OCI-LY7 (cell line): ENCODE results near the gene CFAP97D2. TPM values are rescaled to one million over a fixed set of nuclear protein-coding genes. Genes with fewer than 3 reads are reported as not detected.

Source experiments
- BruUV-seq: library from RNA; stranded (reverse); fragments of 400-500 nt; replicated peaks from 2 replicates; lab custom pipeline; 2021; lab: Mats Ljungman, UMichigan
- CTCF ChIA-PET: fragments of 300-600 bp; sonication (Branson Sonifier 250); formaldehyde crosslinking; loops from one replicate; lab custom pipeline; 2022; ENCODE audit warnings: antibody characterized with exemption; ENCODE audit not compliant: unreplicated experiment; lab: Charles Lee
- POLR2A ChIA-PET: fragments of 300-600 bp; sonication (Branson Sonifier 250); formaldehyde crosslinking; loops from one replicate; lab custom pipeline; 2022; ENCODE audit warnings: antibody characterized with exemption; lab: Charles Lee
- DNase-seq: peaks from one replicate; pipeline ENCODE4 v3.0.0-alpha.2; 2015; ENCODE audit warnings: low spot score
- H2AFZ ChIP-seq: fragments of 200-600 bp; sonication (generic), shearing (Covaris generic); 2 replicates; pipeline ENCODE4 v1.6.1; 2014; ENCODE audit warnings: mild to moderate bottlenecking, antibody characterized with exemption, low read length, moderate library complexity
- H3K27ac ChIP-seq: fragments of 200-600 bp; sonication (generic); 2 replicates; pipeline ENCODE4 v1.5.1; 2014; ENCODE audit warnings: mixed run types, low read depth, mild to moderate bottlenecking, moderate library complexity, low read length, inconsistent platforms; ENCODE audit not compliant: poor library complexity, severe bottlenecking
- H3K36me3 ChIP-seq: fragments of 200-600 bp; sonication (generic); 2 replicates; pipeline ENCODE4 v1.6.1; 2014; ENCODE audit warnings: mild to moderate bottlenecking, antibody characterized with exemption, low read length, moderate library complexity, mixed read lengths; ENCODE audit not compliant: insufficient read depth
- H3K4me1 ChIP-seq: fragments of 200-600 bp; sonication (generic); 2 replicates; pipeline ENCODE4 v1.5.1; 2014; ENCODE audit warnings: mild to moderate bottlenecking, low read length; ENCODE audit not compliant: insufficient read depth, poor library complexity, severe bottlenecking
- H3K4me2 ChIP-seq: fragments of 200-600 bp; sonication (generic); 2 replicates; pipeline ENCODE4 v1.6.1; 2014; ENCODE audit warnings: mild to moderate bottlenecking, low read length
- H3K4me3 ChIP-seq: fragments of 200-600 bp; sonication (generic); 2 replicates; pipeline ENCODE4 v1.5.1; 2014; ENCODE audit warnings: mild to moderate bottlenecking, low read depth, low read length; ENCODE audit not compliant: poor library complexity, severe bottlenecking
- H3K79me2 ChIP-seq: fragments of 200-600 bp; sonication (generic); 2 replicates; pipeline ENCODE4 v1.6.1; 2016; ENCODE audit warnings: low read depth, mild to moderate bottlenecking, low read length, moderate library complexity, mixed read lengths; ENCODE audit not compliant: insufficient read depth
- H3K9me2 ChIP-seq: fragments of 200-600 bp; sonication (generic); 2 replicates; pipeline ENCODE4 v1.6.1; 2016; ENCODE audit warnings: mild to moderate bottlenecking, low read length, mixed read lengths; ENCODE audit not compliant: insufficient read depth
- H3K9me3 ChIP-seq: fragments of 200-600 bp; sonication (generic); 2 replicates; pipeline ENCODE4 v1.6.1; 2014; ENCODE audit warnings: mild to moderate bottlenecking, mixed run types, low read length, mixed read lengths
- H4K20me1 ChIP-seq: fragments of 200-600 bp; sonication (generic); 2 replicates; pipeline ENCODE4 v1.6.1; 2014; ENCODE audit warnings: mild to moderate bottlenecking, antibody characterized with exemption, low read length, moderate library complexity, mixed read lengths; ENCODE audit not compliant: insufficient read depth
- EZH2phosphoT487 ChIP-seq: fragments of 200-600 bp; sonication (generic); IDR thresholded peaks from 2 replicates; pipeline ENCODE4 v1.6.1; 2018; ENCODE audit warnings: low read depth, borderline replicate concordance, mild to moderate bottlenecking, mixed run types, antibody characterized with exemption, low read length, moderate library complexity, mixed read lengths
- intact Hi-C: fragments of 100-400 bp; cut with micrococcal nuclease; formaldehyde crosslinking; loops from one replicate; pipeline ENCODE4 v1.10.0; 2022; ENCODE audit not compliant: unreplicated experiment
- total RNA-seq, 2 experiments: library from RNA; depleted of rRNA in 1 of 2; stranded (reverse); fragments of >200 nt in 1 of 2; shearing (Covaris generic) in 1 of 2; gene quantifications; 2 replicates each; pipeline ENCODE4 v1.2.3, GENCODE V29; 2014 to 2022
- TF ChIP-seq, protein P1 (sequence below): fragments of 200-600 bp; sonication (generic); conservative IDR thresholded peaks from 2 replicates; pipeline ENCODE4 v1.5.1; 2014; ENCODE audit warnings: mild to moderate bottlenecking, antibody characterized with exemption, low read length, moderate library complexity, mixed read lengths

CFAP97D2 gene
- total RNA-seq, 2 experiments from 2014 or later: not detected

DNA sequence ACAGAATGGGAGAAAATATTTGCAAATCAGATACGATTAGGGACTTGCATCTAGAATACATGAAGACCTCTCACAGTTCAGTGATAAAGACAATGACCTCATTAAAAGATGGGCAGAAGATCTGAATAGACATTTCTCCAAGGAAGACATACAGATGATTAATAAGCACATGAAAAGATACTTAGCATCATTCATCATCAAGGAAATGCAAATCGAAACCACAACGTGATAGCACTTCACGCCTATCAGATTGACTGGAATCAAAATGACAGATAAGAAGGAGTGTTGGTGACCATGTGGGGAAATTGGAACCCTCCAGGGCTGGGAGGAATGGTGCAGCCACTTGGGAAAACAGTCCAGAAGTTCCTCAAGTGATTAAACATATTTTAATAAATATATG is 25.8 kb downstream of the CFAP97D2 start:
- H3K79me2 ChIP-seq: no peaks in the 10 kb centered on the region
- TF ChIP-seq, protein P1, sequence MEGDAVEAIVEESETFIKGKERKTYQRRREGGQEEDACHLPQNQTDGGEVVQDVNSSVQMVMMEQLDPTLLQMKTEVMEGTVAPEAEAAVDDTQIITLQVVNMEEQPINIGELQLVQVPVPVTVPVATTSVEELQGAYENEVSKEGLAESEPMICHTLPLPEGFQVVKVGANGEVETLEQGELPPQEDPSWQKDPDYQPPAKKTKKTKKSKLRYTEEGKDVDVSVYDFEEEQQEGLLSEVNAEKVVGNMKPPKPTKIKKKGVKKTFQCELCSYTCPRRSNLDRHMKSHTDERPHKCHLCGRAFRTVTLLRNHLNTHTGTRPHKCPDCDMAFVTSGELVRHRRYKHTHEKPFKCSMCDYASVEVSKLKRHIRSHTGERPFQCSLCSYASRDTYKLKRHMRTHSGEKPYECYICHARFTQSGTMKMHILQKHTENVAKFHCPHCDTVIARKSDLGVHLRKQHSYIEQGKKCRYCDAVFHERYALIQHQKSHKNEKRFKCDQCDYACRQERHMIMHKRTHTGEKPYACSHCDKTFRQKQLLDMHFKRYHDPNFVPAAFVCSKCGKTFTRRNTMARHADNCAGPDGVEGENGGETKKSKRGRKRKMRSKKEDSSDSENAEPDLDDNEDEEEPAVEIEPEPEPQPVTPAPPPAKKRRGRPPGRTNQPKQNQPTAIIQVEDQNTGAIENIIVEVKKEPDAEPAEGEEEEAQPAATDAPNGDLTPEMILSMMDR: no peak
- no peak for TF ChIP-seq EZH2phosphoT487
- POLR2A ChIA-PET: no interaction called here
- no peaks in the 10 kb centered on the region for H3K4me1 ChIP-seq
- BruUV-seq: no TSS peak
- H3K4me3 ChIP-seq: no peak overlapping the region
- H3K9me3 ChIP-seq: no peaks in the 10 kb centered on the region
- DNase-seq: no peak
- no peak overlapping the region for H3K4me2 ChIP-seq
- CTCF ChIA-PET: no interaction called here
- H4K20me1 ChIP-seq: no peaks in the 10 kb centered on the region
- intact Hi-C loops: no loop called here
- no peak overlapping the region for H3K27ac ChIP-seq
- no peaks in the 10 kb centered on the region for H3K9me2 ChIP-seq
- H3K36me3 ChIP-seq: no peaks in the 10 kb centered on the region
- no peak overlapping the region for H2AFZ ChIP-seq

DNA sequence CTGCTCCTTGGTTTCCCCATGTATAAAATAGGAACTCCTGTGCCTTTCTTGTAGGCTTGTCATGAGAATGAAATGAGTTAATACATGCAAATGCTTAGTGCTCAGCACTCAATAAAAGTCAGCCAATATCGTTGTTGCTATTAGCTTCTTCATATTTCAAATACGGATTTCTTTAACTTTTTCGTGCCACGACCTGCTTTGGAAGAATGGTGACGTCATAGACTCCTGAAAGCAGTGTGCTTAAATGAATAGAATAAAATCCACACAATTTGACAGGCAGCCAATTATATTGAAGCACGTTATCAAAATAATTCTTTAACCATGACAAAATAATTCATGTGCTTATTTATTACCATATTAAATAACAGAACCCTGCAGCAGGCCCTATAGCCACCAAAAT is 29.1 kb downstream of the CFAP97D2 start:
- intact Hi-C loops: no loop called here
- H3K4me1 ChIP-seq: no peaks in the 10 kb centered on the region
- H2AFZ ChIP-seq: no peak overlapping the region
- no peak overlapping the region for H3K4me3 ChIP-seq
- TF ChIP-seq, protein P1: no peak
- TF ChIP-seq EZH2phosphoT487: no peak
- BruUV-seq: no TSS peak
- DNase-seq: no peak
- ChIA-PET CTCF (no interaction called here), POLR2A (interaction anchor here (0.7 kb wide), 1 partner anchor 30 kb away, joined by 3 read pairs; no protein-coding TSS in a partner anchor)
- no peaks in the 10 kb centered on the region for H3K9me2 ChIP-seq
- no peaks in the 10 kb centered on the region for H4K20me1 ChIP-seq
- no peaks in the 10 kb centered on the region for H3K36me3 ChIP-seq
- no peak overlapping the region for H3K4me2 ChIP-seq
- no peak overlapping the region for H3K27ac ChIP-seq
- no peaks in the 10 kb centered on the region for H3K9me3 ChIP-seq
- no peaks in the 10 kb centered on the region for H3K79me2 ChIP-seq

DNA sequence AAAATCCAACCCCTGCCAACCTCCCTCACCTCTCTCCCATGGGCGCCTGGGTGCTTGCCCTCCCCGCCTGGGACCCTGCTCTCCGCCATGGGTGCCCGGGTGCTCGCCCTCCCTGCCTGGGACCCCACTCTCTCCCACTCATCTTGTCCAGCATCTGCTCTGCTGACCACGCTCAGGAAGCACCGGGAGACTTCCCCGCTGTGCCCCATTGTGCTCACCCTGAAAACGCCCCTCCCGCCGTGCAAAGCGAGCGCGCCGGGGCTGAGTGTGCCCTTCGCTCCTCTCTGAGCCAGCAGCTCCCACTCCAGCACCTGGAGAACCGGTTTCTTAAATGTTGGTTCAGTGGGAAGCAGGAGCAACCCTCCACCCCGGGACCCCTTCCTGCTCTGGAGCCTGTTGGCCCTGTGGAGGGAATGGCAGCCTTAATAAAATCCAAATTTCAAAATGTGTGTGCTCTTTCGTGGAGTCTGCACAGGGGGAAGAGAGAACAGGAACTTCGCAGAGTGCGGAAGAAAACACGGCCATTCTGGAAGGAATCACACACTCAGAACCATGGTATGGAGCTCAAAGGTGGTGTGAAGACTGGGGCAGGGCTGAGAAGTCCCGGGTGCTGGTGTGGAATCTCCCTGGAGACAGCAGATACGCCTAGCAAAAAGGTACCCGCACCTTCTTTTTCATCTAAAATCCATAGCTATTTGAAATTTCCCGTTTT is 32.5 kb downstream of the CFAP97D2 start:
- intact Hi-C loops: no loop called here
- H3K4me2 ChIP-seq: no peak overlapping the region
- ChIA-PET POLR2A (no interaction called here), CTCF (interaction anchor here (0.6 kb wide), 1 partner anchor 9 kb away, joined by 3 read pairs; no protein-coding TSS in a partner anchor)
- H2AFZ ChIP-seq: no peak overlapping the region
- no peaks in the 10 kb centered on the region for H3K4me1 ChIP-seq
- no peaks in the 10 kb centered on the region for H3K79me2 ChIP-seq
- TF ChIP-seq, protein P1: no peak
- no peak for TF ChIP-seq EZH2phosphoT487
- H4K20me1 ChIP-seq: no peaks in the 10 kb centered on the region
- H3K9me2 ChIP-seq: no peaks in the 10 kb centered on the region
- H3K9me3 ChIP-seq: no peaks in the 10 kb centered on the region
- BruUV-seq: no TSS peak
- H3K4me3 ChIP-seq: no peak overlapping the region
- no peaks in the 10 kb centered on the region for H3K36me3 ChIP-seq
- DNase-seq: no peak
- H3K27ac ChIP-seq: no peak overlapping the region
